Endothelial cell (in vitro differentiated cells): ENCODE results near the gene YWHAG. TPM values are rescaled to one million over a fixed set of nuclear protein-coding genes. Genes with fewer than 3 reads are reported as not detected.
"Not testable (repeated sequence)": the region's sequence is repeated elsewhere in the genome, so short reads cannot be mapped to it uniquely, and the experiment has no call there.

Experiments
- DNase-seq: peaks from one replicate; pipeline ENCODE4 v3.0.0; 2021; ENCODE audit warnings: low spot score
- H3K27ac Mint-ChIP-seq: one replicate; pipeline ENCODE4 v1.8.0; 2021; ENCODE audit warnings: mixed read lengths, inconsistent platforms; ENCODE audit not compliant: unreplicated experiment
- H3K27me3 Mint-ChIP-seq: one replicate; pipeline ENCODE4 v1.8.0; 2021; ENCODE audit warnings: mild to moderate bottlenecking, moderate library complexity, mixed read lengths, inconsistent platforms; ENCODE audit not compliant: unreplicated experiment
- H3K36me3 Mint-ChIP-seq: one replicate; pipeline ENCODE4 v1.8.0; 2021; ENCODE audit warnings: mild to moderate bottlenecking, low read depth, mixed read lengths, inconsistent platforms; ENCODE audit not compliant: unreplicated experiment
- H3K4me1 Mint-ChIP-seq: one replicate; pipeline ENCODE4 v1.8.0; 2021; ENCODE audit warnings: mild to moderate bottlenecking, mixed read lengths, inconsistent platforms; ENCODE audit not compliant: unreplicated experiment
- H3K4me3 Mint-ChIP-seq: one replicate; pipeline ENCODE4 v1.8.0; 2021; ENCODE audit warnings: mild to moderate bottlenecking, mixed read lengths, inconsistent platforms; ENCODE audit not compliant: unreplicated experiment
- H3K9me3 Mint-ChIP-seq: one replicate; pipeline ENCODE4 v1.8.0; 2021; ENCODE audit warnings: mixed read lengths, inconsistent platforms; ENCODE audit not compliant: unreplicated experiment
- CTCF ChIP-seq: fragments of 200-600 bp; sonication (generic); IDR thresholded peaks from one replicate; pipeline ENCODE4 v1.5.0; 2021; ENCODE audit warnings: antibody characterized with exemption; ENCODE audit not compliant: unreplicated experiment
- long read RNA-seq: library from polyadenylated mRNA; unstranded; transcript quantifications from one replicate; pipeline ENCODE4 v2.0.0, GENCODE V29; 2020; ENCODE audit not compliant: unreplicated experiment
- total RNA-seq: library from RNA; stranded (reverse); fragmentation: NEBNext Ultra II Directional; extraction: Animal tissue kit (Norgen Biotek cat#: 25700); gene quantifications from one replicate; pipeline ENCODE4 v1.2.1, GENCODE V29; 2021; ENCODE audit not compliant: unreplicated experiment

Gene YWHAG
- 136 TPM for total RNA-seq
- long read RNA-seq, partial matches to known transcripts = 0 of 1 reads
- long read RNA-seq, other reads (novel, unspliced or antisense) = 1 of 1 reads

- Mint-ChIP-seq H3K27me3 (peaks cover 14% of the 10 kb centered on the region), H3K4me3 (peak within 1 kb of the TSS; percentile 99), H3K4me1 (peaks cover 29% of the 10 kb centered on the region), H3K36me3 (peaks cover 29% of the 10 kb centered on the region), H3K27ac (peak within 1 kb of the TSS; percentile 99), H3K9me3 (no peaks in the 10 kb centered on the region)
- no peak for TF ChIP-seq CTCF
- peak; percentile 86 for DNase-seq
Observed at GRCh38 chr7:76358481-76359110, at the start of gene YWHAG. Gene YWHAG (minus strand): TSS chr7:76358991. CDS start chr7:76358808, 183 bp downstream.

- no peak for TF ChIP-seq CTCF
- Mint-ChIP-seq H3K4me3 (no peak overlapping the region), H3K27me3 (peaks cover 4% of the 10 kb centered on the region), H3K9me3 (no peaks in the 10 kb centered on the region), H3K27ac (no peak overlapping the region), H3K36me3 (no peaks in the 10 kb centered on the region), H3K4me1 (peaks cover 15% of the 10 kb centered on the region)
- DNase-seq = no peak
Observed at GRCh38 chr7:76408121-76408560, 49.4 kb upstream of the YWHAG start.

- no peak for DNase-seq
- peaks cover 4% of the 10 kb centered on the region for H3K27me3 Mint-ChIP-seq
- no peak overlapping the region for H3K27ac Mint-ChIP-seq
- TF ChIP-seq CTCF = no peak
- H3K4me3 Mint-ChIP-seq = no peak overlapping the region
- no peaks in the 10 kb centered on the region for H3K36me3 Mint-ChIP-seq
- H3K4me1 Mint-ChIP-seq = peaks cover 15% of the 10 kb centered on the region
- H3K9me3 Mint-ChIP-seq = no peaks in the 10 kb centered on the region
Observed at GRCh38 chr7:76407718-76408117, 48.9 kb upstream of the YWHAG start.

- no peak overlapping the region for H3K27ac Mint-ChIP-seq
- H3K9me3 Mint-ChIP-seq = no peaks in the 10 kb centered on the region
- peaks cover 5% of the 10 kb centered on the region for H3K27me3 Mint-ChIP-seq
- no peak for TF ChIP-seq CTCF
- no peak overlapping the region for H3K4me3 Mint-ChIP-seq
- H3K4me1 Mint-ChIP-seq = peaks cover 15% of the 10 kb centered on the region
- H3K36me3 Mint-ChIP-seq = no peaks in the 10 kb centered on the region
- no peak for DNase-seq
Observed at GRCh38 chr7:76405738-76406137, 46.9 kb upstream of the YWHAG start.

GRCh38 chr7:76403780-76404494 lies 45.1 kb upstream of the YWHAG start:
- no peak overlapping the region for H3K4me3 Mint-ChIP-seq
- H3K27ac Mint-ChIP-seq = peak overlapping the region; percentile 19

GRCh38 chr7:76403097-76403496 lies 44.3 kb upstream of the YWHAG start:
- H3K27me3 Mint-ChIP-seq = peaks cover 13% of the 10 kb centered on the region
- H3K9me3 Mint-ChIP-seq, DNase-seq, H3K36me3 Mint-ChIP-seq, H3K27ac Mint-ChIP-seq, H3K4me1 Mint-ChIP-seq, H3K4me3 Mint-ChIP-seq: not testable (repeated sequence)

More at GRCh38 chr7:76403780-76404494, 45.1 kb upstream of the YWHAG start:
- DNase-seq = no peak
- TF ChIP-seq CTCF = no peak
- Mint-ChIP-seq H3K4me1 (peaks cover 10% of the 10 kb centered on the region), H3K36me3 (no peaks in the 10 kb centered on the region), H3K27me3 (peaks cover 10% of the 10 kb centered on the region), H3K9me3 (no peaks in the 10 kb centered on the region)
